Suprapubic skin (tissue), 4 donors: ENCODE measurements around the gene TECPR2. TPM values are rescaled to one million over a fixed set of nuclear protein-coding genes. Genes with fewer than 3 reads are reported as not detected.

Experiments used
- DNase-seq, 2 donors: peaks; one replicate each; pipeline ENCODE4 v3.0.0-alpha.2; 2019; ENCODE audit warnings: low spot score in 2 of 2
- H3K27ac ChIP-seq: fragments of 200-600 bp; sonication (generic); one replicate; pipeline ENCODE4 v1.5.1; 2019
- H3K27me3 ChIP-seq: fragments of 200-600 bp; sonication (generic); one replicate; pipeline ENCODE4 v1.5.1; 2019
- H3K36me3 ChIP-seq: fragments of 200-600 bp; sonication (generic); one replicate; pipeline ENCODE4 v1.5.1; 2019
- H3K4me1 ChIP-seq: fragments of 200-600 bp; sonication (generic); one replicate; pipeline ENCODE4 v1.5.1; 2019
- H3K4me3 ChIP-seq: fragments of 200-600 bp; sonication (generic); one replicate; pipeline ENCODE4 v1.5.1; 2019; ENCODE audit warnings: mild to moderate bottlenecking
- H3K9me3 ChIP-seq: fragments of 200-600 bp; sonication (generic); one replicate; pipeline ENCODE4 v1.5.1; 2019
- CTCF ChIP-seq, 2 donors: fragments of 200-600 bp in 1 of 2; fragments of 450-650 bp in 1 of 2; sonication (generic) in 1 of 2; IDR thresholded peaks; one replicate each; pipeline ENCODE4 v1.5.1; 2016 to 2019; ENCODE audit warnings: antibody characterized with exemption in 2 of 2, mild to moderate bottlenecking in 1 of 2, moderate library complexity in 1 of 2
- EP300 ChIP-seq: sonication (generic); formaldehyde crosslinking; IDR thresholded peaks from one replicate; pipeline ENCODE4 v1.6.1; 2017; ENCODE audit warnings: antibody characterized with exemption
- POLR2A ChIP-seq, 2 donors: fragments of 450-650 bp; IDR thresholded peaks; one replicate each; pipeline ENCODE4 v1.6.1; 2017; ENCODE audit warnings: antibody characterized with exemption in 2 of 2, mild to moderate bottlenecking in 2 of 2, moderate library complexity in 2 of 2
- POLR2AphosphoS5 ChIP-seq, 3 donors: sonication (generic); formaldehyde crosslinking; IDR thresholded peaks; one replicate each; pipeline ENCODE4 v1.6.1; 2017; ENCODE audit warnings: antibody characterized with exemption in 3 of 3
- WGBS: methylation state at CpG from one replicate; pipeline ENCODE4 v1.1.5; 2018; 5-methylcytosine and 5-hydroxymethylcytosine counted together
- total RNA-seq, 4 donors: library from RNA; depleted of rRNA; stranded (reverse); fragments of >200 nt; gene quantifications; one replicate each; pipeline ENCODE4 v1.1.0, GENCODE V29; 2016

Gene TECPR2
- total RNA-seq, 4 donors from 2014 or later = 12.1 to 22.6 (median 16.8) TPM

GRCh38 chr14:102363182-102363943, 622 bp downstream of the TECPR2 start:
- peak in 1 of 2 donors; percentile 83 for DNase-seq
- TF ChIP-seq EP300 = no peak
- no peak for TF ChIP-seq CTCF (IDR thresholded peaks at IDR 0.05)
- no peak for TF ChIP-seq POLR2AphosphoS5 (IDR thresholded peaks at IDR 0.05)
- no peak for TF ChIP-seq POLR2A (IDR thresholded peaks at IDR 0.05)
- H3K9me3 ChIP-seq = no peaks in the 10 kb centered on the region
- peaks cover 8% of the 10 kb centered on the region for H3K36me3 ChIP-seq
- no peaks in the 10 kb centered on the region for H3K27me3 ChIP-seq
- WGBS = 8% methylated on average over 15 of the region's 53 CpGs
- peaks cover 28% of the 10 kb centered on the region for H3K4me1 ChIP-seq
- H3K4me3 ChIP-seq = peak overlapping the region; percentile 88
- peak overlapping the region; percentile 91 for H3K27ac ChIP-seq

DNA sequence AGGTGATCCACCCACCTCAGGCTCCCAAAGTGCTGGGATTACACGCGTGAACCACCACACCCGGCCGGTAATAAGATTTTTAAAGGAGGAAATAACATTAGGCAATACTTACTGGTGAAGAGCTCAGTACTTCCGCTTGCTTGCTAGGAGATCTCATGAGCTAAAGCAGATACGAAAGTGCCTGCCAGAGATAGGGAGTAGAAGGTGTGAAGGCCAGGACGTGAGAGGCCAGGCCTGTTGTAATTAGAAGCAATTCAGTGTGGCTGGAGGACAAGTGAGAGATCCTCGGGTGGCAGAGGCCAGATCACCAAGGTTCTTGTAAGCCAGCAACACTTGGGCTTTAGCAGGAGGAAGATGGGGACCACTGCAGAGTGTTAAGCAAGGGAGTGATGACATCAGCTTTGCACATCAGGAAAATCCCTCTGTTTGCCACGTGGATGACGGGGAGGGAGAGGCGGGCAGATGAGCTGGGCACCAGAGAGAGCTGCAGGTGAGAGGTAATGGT, 7.6 kb downstream of the TECPR2 start:
- no peak for TF ChIP-seq POLR2AphosphoS5 (IDR thresholded peaks at IDR 0.05)
- no peak for TF ChIP-seq EP300
- Histone ChIP-seq H3K27ac (no peak overlapping the region), H3K27me3 (no peaks in the 10 kb centered on the region), H3K36me3 (no peaks in the 10 kb centered on the region), H3K9me3 (no peaks in the 10 kb centered on the region), H3K4me1 (no peaks in the 10 kb centered on the region), H3K4me3 (no peak overlapping the region)
- no peak for DNase-seq
- 75% methylated on average over 11 of the region's 11 CpGs for WGBS

DNA sequence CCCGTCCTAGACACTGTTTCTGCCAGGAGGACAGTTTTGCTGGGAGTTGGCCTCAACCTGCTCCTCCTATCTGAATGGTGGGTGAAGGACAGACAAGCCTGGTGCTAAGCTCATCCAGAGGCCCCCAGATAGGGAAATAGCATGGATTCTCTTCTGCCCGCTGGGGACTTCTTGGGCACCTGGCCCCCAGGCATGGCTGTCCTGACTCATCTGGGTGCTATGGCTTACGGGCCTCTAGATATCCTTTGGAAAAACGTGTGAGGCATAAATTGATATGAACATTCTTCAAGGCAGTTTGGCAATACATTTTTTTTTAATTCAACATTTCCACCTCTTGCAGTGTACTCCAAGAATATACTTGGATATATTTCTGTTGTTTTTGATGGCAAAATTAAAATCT, 8.6 kb downstream of the TECPR2 start:
- 81% methylated on average over 4 of the region's 4 CpGs for WGBS
- H3K4me3 ChIP-seq = no peak overlapping the region
- no peaks in the 10 kb centered on the region for H3K9me3 ChIP-seq
- DNase-seq = no peak
- H3K27ac ChIP-seq = no peak overlapping the region
- H3K27me3 ChIP-seq = no peaks in the 10 kb centered on the region
- H3K36me3 ChIP-seq = no peaks in the 10 kb centered on the region
- no peaks in the 10 kb centered on the region for H3K4me1 ChIP-seq
- TF ChIP-seq EP300 = no peak
- TF ChIP-seq POLR2A (IDR thresholded peaks at IDR 0.05) = no peak
- no peak for TF ChIP-seq POLR2AphosphoS5 (IDR thresholded peaks at IDR 0.05)
- TF ChIP-seq CTCF (IDR thresholded peaks at IDR 0.05) = no peak

DNA sequence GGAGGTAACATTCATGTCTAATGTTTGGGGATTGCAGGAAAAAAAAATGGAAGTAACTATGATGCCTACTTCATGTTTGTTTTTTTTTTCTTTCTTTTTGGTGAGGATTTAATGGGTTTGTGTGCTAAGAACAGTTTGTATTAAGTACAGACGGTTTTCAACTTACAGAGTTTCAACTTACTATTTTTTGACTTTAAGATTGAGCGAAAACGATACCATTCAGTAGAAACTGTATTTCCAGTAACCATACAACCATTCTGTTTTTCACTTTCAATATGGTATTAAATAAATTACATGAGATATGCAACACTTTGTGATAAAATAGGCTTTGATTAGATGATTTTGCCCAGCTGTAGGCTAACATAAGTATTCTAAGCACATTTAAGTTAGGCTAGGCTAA, 10.4 kb downstream of the TECPR2 start:
- H3K27ac ChIP-seq = no peak overlapping the region
- peaks cover 8% of the 10 kb centered on the region for H3K36me3 ChIP-seq
- DNase-seq = no peak
- TF ChIP-seq POLR2A (IDR thresholded peaks at IDR 0.05) = no peak
- TF ChIP-seq POLR2AphosphoS5 (IDR thresholded peaks at IDR 0.05) = no peak
- no peak for TF ChIP-seq EP300
- no peak for TF ChIP-seq CTCF (IDR thresholded peaks at IDR 0.05)
- WGBS = 90% methylated on average over 3 of the region's 3 CpGs
- H3K4me3 ChIP-seq = no peak overlapping the region
- H3K9me3 ChIP-seq = no peaks in the 10 kb centered on the region
- H3K4me1 ChIP-seq = no peaks in the 10 kb centered on the region
- no peaks in the 10 kb centered on the region for H3K27me3 ChIP-seq

DNA sequence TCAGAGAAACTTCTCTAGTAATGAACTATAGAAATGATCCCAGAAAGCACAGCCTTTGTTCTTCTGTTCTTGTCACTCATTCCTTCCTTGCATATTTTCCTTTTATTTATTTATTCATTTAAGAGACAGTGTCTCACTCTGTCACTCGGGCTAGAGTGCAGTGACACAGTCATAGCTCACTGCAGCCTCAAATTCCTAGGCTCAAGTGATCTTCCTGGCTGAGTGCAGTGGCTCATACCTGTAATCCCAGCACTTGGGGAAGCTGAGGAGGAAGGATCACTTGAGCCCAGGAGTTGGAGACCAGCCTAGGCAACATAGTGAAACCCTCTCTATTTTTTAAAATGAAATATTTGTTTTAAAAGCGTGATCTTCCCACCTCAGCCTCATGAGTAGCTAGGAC, 11.5 kb downstream of the TECPR2 start:
- Histone ChIP-seq H3K4me1 (no peaks in the 10 kb centered on the region), H3K4me3 (no peak overlapping the region), H3K27me3 (no peaks in the 10 kb centered on the region), H3K9me3 (no peaks in the 10 kb centered on the region), H3K36me3 (peaks cover 17% of the 10 kb centered on the region), H3K27ac (no peak overlapping the region)
- WGBS = 97% methylated on average over 2 of the region's 2 CpGs
- DNase-seq = no peak
- TF ChIP-seq EP300 (no peak), CTCF (IDR thresholded peaks at IDR 0.05) (no peak), POLR2A (IDR thresholded peaks at IDR 0.05) (no peak), POLR2AphosphoS5 (IDR thresholded peaks at IDR 0.05) (no peak)
